ENCODE measurements around the gene ALDH3B2.
A peak's percentile ranks its signal among the peaks of the same experiment; 100 is the strongest.
"Not testable (repeated sequence)": the region's sequence is repeated elsewhere in the genome, so short reads cannot be mapped to it uniquely, and the experiment has no call there.

GRCh38 chr11:67620621-67621020 is 53.8 kb downstream of the ALDH3B2 start:
- TF ChIP-seq TAF1 (IDR thresholded peaks at IDR 0.05; ENCODE audit: low read depth, low read length) = 0 out of 2 replicates have a peak, but pooled peaks have one; percentile 25
- not testable (repeated sequence) for TF ChIP-seq EP300 (IDR thresholded peaks at IDR 0.05; ENCODE audit: borderline replicate concordance in 1 of 2, low read depth in 2 of 2, low read length in 2 of 2); JUND (IDR thresholded peaks at IDR 0.05; ENCODE audit: low read length)

Data from H1 (cell line).